OCI-LY7 (cell line): Measurements from ENCODE around the gene LHX3.

Experiments
- EZH2phosphoT487 ChIP-seq: fragments of 200-600 bp; sonication (generic); IDR thresholded peaks from 2 replicates; pipeline ENCODE4 v1.6.1; 2018; ENCODE audit warnings: low read depth, borderline replicate concordance, mild to moderate bottlenecking, mixed run types, antibody characterized with exemption, low read length, moderate library complexity, mixed read lengths
- TF ChIP-seq, protein P1 (sequence below): fragments of 200-600 bp; sonication (generic); conservative IDR thresholded peaks from 2 replicates; pipeline ENCODE4 v1.5.1; 2014; ENCODE audit warnings: mild to moderate bottlenecking, antibody characterized with exemption, low read length, moderate library complexity, mixed read lengths

DNA sequence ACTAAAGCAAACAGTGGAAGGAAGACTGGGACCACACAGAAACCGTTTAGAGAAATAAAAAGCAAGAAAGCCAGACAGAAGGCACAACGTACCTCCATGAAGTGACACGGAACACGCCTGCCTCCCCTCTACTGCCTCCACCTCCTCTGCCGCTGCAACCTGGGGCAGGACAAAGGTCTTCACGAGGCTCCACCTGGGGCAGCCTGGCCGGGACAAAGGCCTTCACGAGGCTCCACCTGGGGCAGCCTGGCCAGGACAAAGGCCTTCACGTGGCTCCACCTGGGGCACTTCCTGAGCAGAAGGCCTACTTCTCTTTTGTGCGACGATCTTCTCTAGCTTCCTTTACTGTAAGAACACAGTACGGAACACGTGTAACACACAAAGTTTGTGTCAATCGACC is 28.9 kb upstream of the LHX3 start:
- TF ChIP-seq, protein P1, sequence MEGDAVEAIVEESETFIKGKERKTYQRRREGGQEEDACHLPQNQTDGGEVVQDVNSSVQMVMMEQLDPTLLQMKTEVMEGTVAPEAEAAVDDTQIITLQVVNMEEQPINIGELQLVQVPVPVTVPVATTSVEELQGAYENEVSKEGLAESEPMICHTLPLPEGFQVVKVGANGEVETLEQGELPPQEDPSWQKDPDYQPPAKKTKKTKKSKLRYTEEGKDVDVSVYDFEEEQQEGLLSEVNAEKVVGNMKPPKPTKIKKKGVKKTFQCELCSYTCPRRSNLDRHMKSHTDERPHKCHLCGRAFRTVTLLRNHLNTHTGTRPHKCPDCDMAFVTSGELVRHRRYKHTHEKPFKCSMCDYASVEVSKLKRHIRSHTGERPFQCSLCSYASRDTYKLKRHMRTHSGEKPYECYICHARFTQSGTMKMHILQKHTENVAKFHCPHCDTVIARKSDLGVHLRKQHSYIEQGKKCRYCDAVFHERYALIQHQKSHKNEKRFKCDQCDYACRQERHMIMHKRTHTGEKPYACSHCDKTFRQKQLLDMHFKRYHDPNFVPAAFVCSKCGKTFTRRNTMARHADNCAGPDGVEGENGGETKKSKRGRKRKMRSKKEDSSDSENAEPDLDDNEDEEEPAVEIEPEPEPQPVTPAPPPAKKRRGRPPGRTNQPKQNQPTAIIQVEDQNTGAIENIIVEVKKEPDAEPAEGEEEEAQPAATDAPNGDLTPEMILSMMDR = no peak
- TF ChIP-seq EZH2phosphoT487 = no peak
